ENCODE results near the gene EGFR. TPM values are rescaled to one million over a fixed set of nuclear protein-coding genes. Genes with fewer than 3 reads are reported as not detected.

EGFR gene
- total RNA-seq, 1 experiment from 2014 or later: 448 TPM

DNA sequence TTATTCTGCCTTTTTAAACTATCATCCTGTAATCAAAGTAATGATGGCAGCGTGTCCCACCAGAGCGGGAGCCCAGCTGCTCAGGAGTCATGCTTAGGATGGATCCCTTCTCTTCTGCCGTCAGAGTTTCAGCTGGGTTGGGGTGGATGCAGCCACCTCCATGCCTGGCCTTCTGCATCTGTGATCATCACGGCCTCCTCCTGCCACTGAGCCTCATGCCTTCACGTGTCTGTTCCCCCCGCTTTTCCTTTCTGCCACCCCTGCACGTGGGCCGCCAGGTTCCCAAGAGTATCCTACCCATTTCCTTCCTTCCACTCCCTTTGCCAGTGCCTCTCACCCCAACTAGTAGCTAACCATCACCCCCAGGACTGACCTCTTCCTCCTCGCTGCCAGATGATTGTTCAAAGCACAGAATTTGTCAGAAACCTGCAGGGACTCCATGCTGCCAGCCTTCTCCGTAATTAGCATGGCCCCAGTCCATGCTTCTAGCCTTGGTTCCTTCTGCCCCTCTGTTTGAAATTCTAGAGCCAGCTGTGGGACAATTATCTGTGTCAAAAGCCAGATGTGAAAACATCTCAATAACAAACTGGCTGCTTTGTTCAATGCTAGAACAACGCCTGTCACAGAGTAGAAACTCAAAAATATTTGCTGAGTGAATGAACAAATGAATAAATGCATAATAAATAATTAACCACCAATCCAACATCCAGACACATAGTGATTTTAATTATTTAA is 151.7 kb downstream of the EGFR start:
- ChIA-PET CTCF (interaction anchor here (0.6 to 1.2 kb wide), 3 partner anchors 8 to 293 kb away, joined by 3 read pairs; no protein-coding TSS in a partner anchor), POLR2A (no interaction called here)
- Mint-ChIP-seq H3K27me3 (ENCODE audit: insufficient read depth, unreplicated experiment) (no peaks in the 10 kb centered on the region), H3K27ac (ENCODE audit: low read depth, unreplicated experiment) (peak overlapping the region; percentile 49), H3K9me3 (ENCODE audit: unreplicated experiment) (peaks cover 8% of the 10 kb centered on the region), H3K36me3 (ENCODE audit: insufficient read depth, unreplicated experiment) (peaks cover 97% of the 10 kb centered on the region), H3K4me3 (ENCODE audit: unreplicated experiment) (no peak overlapping the region), H3K4me1 (ENCODE audit: insufficient read depth, unreplicated experiment) (peaks cover 21% of the 10 kb centered on the region)
- no peak for DNase-seq (ENCODE audit: unreplicated experiment)
- intact Hi-C loops (cut with micrococcal nuclease): no loop called here
- BruUV-seq (replicated peaks): no TSS peak
- TF ChIP-seq, protein P1, sequence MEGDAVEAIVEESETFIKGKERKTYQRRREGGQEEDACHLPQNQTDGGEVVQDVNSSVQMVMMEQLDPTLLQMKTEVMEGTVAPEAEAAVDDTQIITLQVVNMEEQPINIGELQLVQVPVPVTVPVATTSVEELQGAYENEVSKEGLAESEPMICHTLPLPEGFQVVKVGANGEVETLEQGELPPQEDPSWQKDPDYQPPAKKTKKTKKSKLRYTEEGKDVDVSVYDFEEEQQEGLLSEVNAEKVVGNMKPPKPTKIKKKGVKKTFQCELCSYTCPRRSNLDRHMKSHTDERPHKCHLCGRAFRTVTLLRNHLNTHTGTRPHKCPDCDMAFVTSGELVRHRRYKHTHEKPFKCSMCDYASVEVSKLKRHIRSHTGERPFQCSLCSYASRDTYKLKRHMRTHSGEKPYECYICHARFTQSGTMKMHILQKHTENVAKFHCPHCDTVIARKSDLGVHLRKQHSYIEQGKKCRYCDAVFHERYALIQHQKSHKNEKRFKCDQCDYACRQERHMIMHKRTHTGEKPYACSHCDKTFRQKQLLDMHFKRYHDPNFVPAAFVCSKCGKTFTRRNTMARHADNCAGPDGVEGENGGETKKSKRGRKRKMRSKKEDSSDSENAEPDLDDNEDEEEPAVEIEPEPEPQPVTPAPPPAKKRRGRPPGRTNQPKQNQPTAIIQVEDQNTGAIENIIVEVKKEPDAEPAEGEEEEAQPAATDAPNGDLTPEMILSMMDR (IDR thresholded peaks at IDR 0.05; ENCODE audit: unreplicated experiment): no peak

DNA sequence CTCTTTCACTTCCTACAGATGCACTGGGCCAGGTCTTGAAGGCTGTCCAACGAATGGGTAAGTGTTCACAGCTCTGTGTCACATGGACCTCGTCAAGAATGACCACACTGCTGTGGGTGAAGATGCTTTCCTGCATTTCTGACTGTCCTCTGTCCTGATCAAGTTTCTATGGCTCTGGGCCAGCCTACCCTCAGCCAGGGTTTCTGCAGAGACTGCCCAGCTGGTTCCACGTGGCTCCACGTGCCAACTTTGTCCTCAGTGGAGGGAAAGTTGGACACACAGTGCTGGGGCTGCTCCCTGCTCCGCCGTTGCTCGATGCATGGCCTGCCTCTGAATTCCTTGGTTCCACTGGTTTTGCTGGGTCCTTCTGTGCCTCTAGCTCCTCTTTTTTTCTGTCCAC is 152.3 kb downstream of the EGFR start:
- POLR2A ChIA-PET: interaction anchor here (0.9 kb wide), 1 partner anchor 9 kb away, joined by 4 read pairs; no protein-coding TSS in a partner anchor
- intact Hi-C loops (cut with micrococcal nuclease): no loop called here
- BruUV-seq (replicated peaks): no TSS peak

DNA sequence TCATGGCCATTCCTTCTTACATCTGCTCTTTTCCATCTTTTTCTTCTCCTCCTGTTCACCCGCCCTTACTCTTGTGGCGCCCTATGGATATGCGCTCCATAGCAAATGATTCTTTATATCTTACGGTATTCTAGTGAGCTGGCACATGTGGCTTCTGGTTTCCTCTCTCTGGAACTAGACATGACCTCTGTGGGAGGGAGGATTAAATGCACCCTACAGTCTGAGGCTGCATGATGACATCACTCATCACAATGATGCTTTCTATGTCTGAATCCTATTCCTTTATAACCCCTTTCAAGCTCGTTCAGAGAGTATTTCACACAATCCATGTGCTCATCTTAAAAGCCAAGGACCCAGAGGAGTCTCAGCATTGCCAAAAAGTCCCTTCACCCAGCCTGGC is 153.3 kb downstream of the EGFR start:
- Mint-ChIP-seq H3K4me3 (ENCODE audit: unreplicated experiment) (no peak overlapping the region), H3K4me1 (ENCODE audit: insufficient read depth, unreplicated experiment) (peaks cover 10% of the 10 kb centered on the region), H3K27me3 (ENCODE audit: insufficient read depth, unreplicated experiment) (no peaks in the 10 kb centered on the region), H3K9me3 (ENCODE audit: unreplicated experiment) (no peaks in the 10 kb centered on the region), H3K36me3 (ENCODE audit: insufficient read depth, unreplicated experiment) (peaks cover 93% of the 10 kb centered on the region), H3K27ac (ENCODE audit: low read depth, unreplicated experiment) (peak overlapping the region; percentile 53)
- TF ChIP-seq, protein P1 (IDR thresholded peaks at IDR 0.05; ENCODE audit: unreplicated experiment): no peak
- CTCF ChIA-PET: interaction anchor here (1.2 to 1.9 kb wide), 2 partner anchors 83 to 399 kb away, joined by 3 to 6 read pairs; no protein-coding TSS in a partner anchor
- intact Hi-C loops (cut with micrococcal nuclease): no loop called here
- POLR2A ChIA-PET: interaction anchor here (0.7 kb wide), 1 partner anchor 25 kb away, joined by 3 read pairs; no protein-coding TSS in a partner anchor
- no peak for DNase-seq (ENCODE audit: unreplicated experiment)
- BruUV-seq (replicated peaks): no TSS peak

More for the DNA sequence above, 152.3 kb downstream of the EGFR start:
- no peaks in the 10 kb centered on the region for H3K27me3 Mint-ChIP-seq (ENCODE audit: insufficient read depth, unreplicated experiment)
- CTCF ChIA-PET: interaction anchor here (0.6 to 1.2 kb wide), 4 partner anchors 8 to 294 kb away, joined by 3 read pairs; no protein-coding TSS in a partner anchor
- peaks cover 97% of the 10 kb centered on the region for H3K36me3 Mint-ChIP-seq (ENCODE audit: insufficient read depth, unreplicated experiment)
- H3K4me1 Mint-ChIP-seq (ENCODE audit: insufficient read depth, unreplicated experiment): peaks cover 20% of the 10 kb centered on the region
- peak overlapping the region; percentile 49 for H3K27ac Mint-ChIP-seq (ENCODE audit: low read depth, unreplicated experiment)
- DNase-seq (ENCODE audit: unreplicated experiment): no peak
- TF ChIP-seq, protein P1 (IDR thresholded peaks at IDR 0.05; ENCODE audit: unreplicated experiment): no peak
- no peak overlapping the region for H3K4me3 Mint-ChIP-seq (ENCODE audit: unreplicated experiment)
- peaks cover 8% of the 10 kb centered on the region for H3K9me3 Mint-ChIP-seq (ENCODE audit: unreplicated experiment)

- H3K9me3 Mint-ChIP-seq (ENCODE audit: unreplicated experiment): no peaks in the 10 kb centered on the region
- TF ChIP-seq, protein P1 (IDR thresholded peaks at IDR 0.05; ENCODE audit: unreplicated experiment): no peak
- ChIA-PET POLR2A (no interaction called here), CTCF (interaction anchor here (1.9 kb wide), 1 partner anchor 399 kb away, joined by 6 read pairs; no protein-coding TSS in a partner anchor)
- intact Hi-C loops (cut with micrococcal nuclease): no loop called here
- no TSS peak for BruUV-seq (replicated peaks)
- no peak overlapping the region for H3K4me3 Mint-ChIP-seq (ENCODE audit: unreplicated experiment)
- H3K4me1 Mint-ChIP-seq (ENCODE audit: insufficient read depth, unreplicated experiment): peaks cover 6% of the 10 kb centered on the region
- peak overlapping the region; percentile 53 for H3K27ac Mint-ChIP-seq (ENCODE audit: low read depth, unreplicated experiment)
- DNase-seq (ENCODE audit: unreplicated experiment): no peak
- H3K27me3 Mint-ChIP-seq (ENCODE audit: insufficient read depth, unreplicated experiment): no peaks in the 10 kb centered on the region
- H3K36me3 Mint-ChIP-seq (ENCODE audit: insufficient read depth, unreplicated experiment): peaks cover 93% of the 10 kb centered on the region
Observed at GRCh38 chr7:55172881-55173609, 154.2 kb downstream of the EGFR start.
